ENCODE data around the gene DMRTA1. TPM values are rescaled to one million over a fixed set of nuclear protein-coding genes. Genes with fewer than 3 reads are reported as not detected.

The DMRTA1 gene, protein sequence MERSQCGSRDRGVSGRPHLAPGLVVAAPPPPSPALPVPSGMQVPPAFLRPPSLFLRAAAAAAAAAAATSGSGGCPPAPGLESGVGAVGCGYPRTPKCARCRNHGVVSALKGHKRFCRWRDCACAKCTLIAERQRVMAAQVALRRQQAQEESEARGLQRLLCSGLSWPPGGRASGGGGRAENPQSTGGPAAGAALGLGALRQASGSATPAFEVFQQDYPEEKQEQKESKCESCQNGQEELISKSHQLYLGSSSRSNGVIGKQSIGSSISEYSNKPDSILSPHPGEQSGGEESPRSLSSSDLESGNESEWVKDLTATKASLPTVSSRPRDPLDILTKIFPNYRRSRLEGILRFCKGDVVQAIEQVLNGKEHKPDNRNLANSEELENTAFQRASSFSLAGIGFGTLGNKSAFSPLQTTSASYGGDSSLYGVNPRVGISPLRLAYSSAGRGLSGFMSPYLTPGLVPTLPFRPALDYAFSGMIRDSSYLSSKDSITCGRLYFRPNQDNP
- 10 to 100 TPM in 1 of 4 donors, 1 to 10 TPM in 1, under 1 TPM in 2; 0.29 to 11.0 (median 1.0) TPM for total RNA-seq

DNA sequence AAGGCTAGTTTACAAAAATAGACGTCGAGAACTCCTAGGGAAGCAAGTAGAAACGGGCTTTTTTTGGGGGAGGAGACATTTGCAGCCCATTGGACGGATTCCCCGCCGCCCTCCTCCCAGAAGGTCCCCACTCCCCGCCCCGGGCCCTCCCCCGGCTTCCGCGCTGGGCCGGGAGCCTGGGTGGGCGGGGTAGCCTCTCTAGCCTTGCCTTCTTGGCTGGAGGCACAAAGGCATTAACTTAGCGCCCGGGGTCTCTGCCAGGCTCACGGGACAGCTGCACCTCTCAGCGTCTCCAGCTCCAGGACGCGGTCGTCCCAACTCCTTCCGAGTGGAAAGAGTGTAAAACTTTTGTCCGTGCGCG is at the start of gene DMRTA1:
Gene DMRTA1 (plus strand): TSS at position 236 of the 361 bp plus-strand sequence. CDS start 242 bp downstream, outside the sequence.
- peak; percentile 74 to 85 for DNase-seq
- H3K36me3 ChIP-seq = no peaks in the 10 kb centered on the region
- peak within 1 kb of the TSS; percentile 52 to 65 for H3K4me3 ChIP-seq
- peaks cover 0 to 6% of the 10 kb centered on the region in 2 donors for H3K27me3 ChIP-seq
- intact Hi-C loops (cut with DNase I; ENCODE audit: low total_unique reads) = no loop called here
- H3K4me1 ChIP-seq = no peaks in the 10 kb centered on the region
- peak within 1 kb of the TSS; percentile 73 to 82 for H3K27ac ChIP-seq
- H3K9me3 ChIP-seq = no peaks in the 10 kb centered on the region
- TF ChIP-seq, protein P1, sequence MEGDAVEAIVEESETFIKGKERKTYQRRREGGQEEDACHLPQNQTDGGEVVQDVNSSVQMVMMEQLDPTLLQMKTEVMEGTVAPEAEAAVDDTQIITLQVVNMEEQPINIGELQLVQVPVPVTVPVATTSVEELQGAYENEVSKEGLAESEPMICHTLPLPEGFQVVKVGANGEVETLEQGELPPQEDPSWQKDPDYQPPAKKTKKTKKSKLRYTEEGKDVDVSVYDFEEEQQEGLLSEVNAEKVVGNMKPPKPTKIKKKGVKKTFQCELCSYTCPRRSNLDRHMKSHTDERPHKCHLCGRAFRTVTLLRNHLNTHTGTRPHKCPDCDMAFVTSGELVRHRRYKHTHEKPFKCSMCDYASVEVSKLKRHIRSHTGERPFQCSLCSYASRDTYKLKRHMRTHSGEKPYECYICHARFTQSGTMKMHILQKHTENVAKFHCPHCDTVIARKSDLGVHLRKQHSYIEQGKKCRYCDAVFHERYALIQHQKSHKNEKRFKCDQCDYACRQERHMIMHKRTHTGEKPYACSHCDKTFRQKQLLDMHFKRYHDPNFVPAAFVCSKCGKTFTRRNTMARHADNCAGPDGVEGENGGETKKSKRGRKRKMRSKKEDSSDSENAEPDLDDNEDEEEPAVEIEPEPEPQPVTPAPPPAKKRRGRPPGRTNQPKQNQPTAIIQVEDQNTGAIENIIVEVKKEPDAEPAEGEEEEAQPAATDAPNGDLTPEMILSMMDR (IDR thresholded peaks at IDR 0.05) = no peak
- no peak for TF ChIP-seq POLR2A (IDR thresholded peaks at IDR 0.05)

DNA sequence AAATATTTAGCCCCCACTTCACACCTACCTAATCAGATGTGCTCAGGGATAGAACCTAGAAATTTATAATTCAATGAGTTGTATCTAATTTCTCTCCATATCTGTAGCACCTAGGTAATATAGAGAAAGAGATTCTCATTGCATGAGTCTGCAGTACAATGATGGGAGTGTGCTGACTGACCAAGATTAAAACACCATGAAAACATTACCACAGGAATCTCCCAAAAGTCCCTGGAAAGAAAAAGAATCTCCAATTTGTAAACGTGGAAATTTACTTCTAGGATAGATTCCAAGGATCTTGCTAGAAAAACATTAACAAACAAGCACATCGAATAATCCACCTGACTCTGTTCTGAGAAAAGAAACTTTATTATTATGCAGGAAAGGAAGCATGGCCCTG is 45.0 kb upstream of the DMRTA1 start:
- DNase-seq = no peak
- intact Hi-C loops (cut with DNase I; ENCODE audit: low total_unique reads) = no loop called here
- Histone ChIP-seq H3K27ac (no peak overlapping the region), H3K36me3 (no peaks in the 10 kb centered on the region), H3K9me3 (peaks cover 0 to 5% of the 10 kb centered on the region in 2 donors), H3K4me3 (no peak overlapping the region), H3K27me3 (no peaks in the 10 kb centered on the region), H3K4me1 (no peaks in the 10 kb centered on the region)
- TF ChIP-seq, protein P1 (IDR thresholded peaks at IDR 0.05) = no peak
- TF ChIP-seq POLR2A (IDR thresholded peaks at IDR 0.05) = no peak

DNA sequence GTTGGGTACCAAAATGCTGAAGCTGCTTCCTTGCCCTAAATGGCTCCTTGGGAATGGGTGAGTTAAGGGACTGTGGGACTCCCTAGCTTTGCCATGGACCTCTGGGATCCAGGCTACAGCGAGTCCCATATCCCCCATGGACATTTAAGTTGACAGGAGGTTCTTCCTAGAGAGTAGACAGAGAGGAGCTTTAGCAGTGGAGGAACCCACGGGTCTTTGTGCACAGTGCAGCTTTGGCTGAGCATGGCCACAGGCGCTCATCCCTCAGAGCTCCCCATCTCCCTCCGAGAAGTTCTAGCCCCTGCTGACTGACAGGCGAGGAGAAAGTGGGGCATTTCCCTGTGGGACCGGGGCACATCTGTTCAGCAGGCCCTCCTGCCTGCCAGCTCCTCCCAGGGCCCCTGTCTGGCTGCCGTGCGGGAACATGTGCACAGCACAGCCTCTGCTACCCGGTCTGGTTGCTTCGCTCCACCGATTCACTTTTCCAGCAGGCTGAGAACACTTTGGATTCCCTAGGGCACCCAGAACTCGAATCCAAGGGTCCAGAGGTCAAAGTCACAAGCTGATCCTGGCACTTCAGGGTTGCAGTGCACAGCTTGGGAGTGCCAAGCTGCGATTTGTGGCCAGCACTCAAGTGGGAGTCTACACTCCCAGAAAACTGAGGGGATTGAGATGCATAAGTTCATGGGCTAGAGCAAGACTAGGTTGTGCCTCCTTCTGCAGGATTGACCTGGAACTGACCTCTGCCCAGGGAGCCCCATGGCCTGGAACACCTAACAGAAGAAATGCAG is 40.6 kb upstream of the DMRTA1 start:
- intact Hi-C loops (cut with DNase I; ENCODE audit: low total_unique reads) = no loop called here
- no peak for TF ChIP-seq POLR2A (IDR thresholded peaks at IDR 0.05)
- TF ChIP-seq, protein P1 (IDR thresholded peaks at IDR 0.05) = no peak
- Histone ChIP-seq H3K4me1 (no peaks in the 10 kb centered on the region), H3K27me3 (no peaks in the 10 kb centered on the region), H3K36me3 (no peaks in the 10 kb centered on the region), H3K9me3 (peaks cover 0 to 5% of the 10 kb centered on the region in 2 donors), H3K27ac (no peak overlapping the region), H3K4me3 (no peak overlapping the region)
- no peak for DNase-seq

DNA sequence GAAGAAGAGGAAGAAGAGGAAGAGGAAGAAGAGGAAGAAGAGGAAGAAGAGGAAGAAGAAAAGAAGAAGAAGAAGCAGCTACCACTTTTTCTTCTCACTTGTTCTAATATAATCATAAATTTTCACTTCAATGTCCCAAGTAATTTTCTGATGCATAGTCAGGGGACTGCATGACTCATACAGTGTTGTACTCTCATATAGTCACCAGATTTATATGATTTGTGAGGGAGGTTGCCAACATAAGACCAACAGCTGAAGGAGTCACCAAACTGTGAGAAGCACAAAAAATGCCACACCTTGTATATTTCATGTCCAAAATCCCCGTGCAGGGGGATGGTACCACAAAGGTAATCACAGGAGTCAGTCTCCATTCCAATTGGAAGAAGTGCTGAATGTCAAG is 32.7 kb upstream of the DMRTA1 start:
- Histone ChIP-seq H3K4me1 (no peaks in the 10 kb centered on the region), H3K36me3 (no peaks in the 10 kb centered on the region), H3K4me3 (no peak overlapping the region), H3K27ac (no peak overlapping the region), H3K9me3 (no peaks in the 10 kb centered on the region), H3K27me3 (no peaks in the 10 kb centered on the region)
- intact Hi-C loops (cut with DNase I; ENCODE audit: low total_unique reads) = no loop called here
- TF ChIP-seq, protein P1 (IDR thresholded peaks at IDR 0.05) = no peak
- no peak for TF ChIP-seq POLR2A (IDR thresholded peaks at IDR 0.05)
- DNase-seq = no peak

Data from uterus (tissue), 4 donors.